NCI-H446 (cell line): ENCODE measurements around the gene PSMD14.
A peak's percentile ranks its signal among the peaks of the same experiment; 100 is the strongest.
"Not testable (repeated sequence)": the region's sequence is repeated elsewhere in the genome, so short reads cannot be mapped to it uniquely, and the experiment has no call there.

Experiments
- DNase-seq, 2 experiments: peaks; one replicate each; lab custom pipeline; 2025; lab: John Stamatoyannopoulos, UW

PSMD14 gene

DNA sequence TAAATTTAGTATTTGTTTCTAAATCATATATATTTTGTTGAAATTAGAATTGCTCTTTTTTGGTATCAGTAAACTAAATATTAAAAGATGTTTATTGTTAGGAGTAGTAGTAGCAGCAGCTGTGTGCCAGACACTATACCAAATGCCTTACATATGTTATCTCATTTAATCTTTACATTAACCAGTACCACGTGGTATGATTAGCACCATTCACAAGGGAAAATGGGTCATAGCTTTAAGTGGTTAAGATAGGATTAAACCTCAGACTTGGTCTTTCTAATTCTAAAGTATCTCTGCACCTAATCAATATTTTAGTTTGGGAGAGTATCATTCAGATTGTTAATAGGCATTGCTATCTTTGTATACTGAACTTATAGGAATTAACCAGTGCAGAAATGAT is 29.0 kb downstream of the PSMD14 start:
- DNase-seq: no peak

DNA sequence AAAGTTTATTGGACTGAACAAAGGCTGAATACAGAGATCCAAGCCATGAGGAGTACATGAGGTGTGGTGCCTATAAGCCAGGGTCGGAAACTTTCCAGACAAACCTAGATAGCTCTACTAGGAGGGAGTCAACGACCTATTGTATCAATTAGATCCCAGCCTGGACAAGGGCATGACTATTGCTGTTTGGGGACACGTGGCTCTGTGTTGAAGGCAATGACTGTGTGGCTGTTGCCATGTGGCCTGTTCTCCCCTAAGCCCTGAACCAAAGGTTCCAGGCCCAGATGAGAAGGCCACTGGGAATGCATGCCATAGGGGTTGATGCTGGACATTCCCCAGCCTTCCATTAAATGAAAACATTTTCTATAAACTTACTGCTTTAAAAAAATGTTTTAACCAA is 31.3 kb downstream of the PSMD14 start:
- not testable (repeated sequence) for DNase-seq

DNA sequence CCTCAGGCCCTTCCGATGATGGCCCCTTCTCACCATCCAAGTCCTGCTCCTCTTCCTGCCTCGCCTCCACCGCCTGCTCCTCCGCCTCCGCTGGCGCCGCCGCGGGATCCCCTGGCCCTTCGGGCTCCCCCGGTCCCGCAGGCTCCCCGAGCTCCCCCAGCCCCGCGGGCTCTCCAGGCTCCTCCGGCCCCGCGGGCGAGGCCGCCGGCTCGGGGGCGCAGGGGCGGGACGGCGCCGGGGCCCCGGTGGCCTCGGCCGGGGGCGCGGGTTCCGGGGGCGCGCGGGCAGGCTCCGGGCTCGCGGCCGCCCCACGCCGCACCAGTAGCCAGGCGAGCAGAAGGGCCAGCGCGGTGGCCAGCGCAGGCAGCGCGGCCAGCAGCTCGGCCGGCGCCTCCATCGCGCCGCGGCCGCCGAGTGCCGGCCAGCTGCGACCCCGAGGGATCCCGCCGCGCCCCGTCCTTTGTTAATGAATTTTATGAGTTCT is 32.7 kb downstream of the PSMD14 start:
- not testable (repeated sequence) for DNase-seq

DNA sequence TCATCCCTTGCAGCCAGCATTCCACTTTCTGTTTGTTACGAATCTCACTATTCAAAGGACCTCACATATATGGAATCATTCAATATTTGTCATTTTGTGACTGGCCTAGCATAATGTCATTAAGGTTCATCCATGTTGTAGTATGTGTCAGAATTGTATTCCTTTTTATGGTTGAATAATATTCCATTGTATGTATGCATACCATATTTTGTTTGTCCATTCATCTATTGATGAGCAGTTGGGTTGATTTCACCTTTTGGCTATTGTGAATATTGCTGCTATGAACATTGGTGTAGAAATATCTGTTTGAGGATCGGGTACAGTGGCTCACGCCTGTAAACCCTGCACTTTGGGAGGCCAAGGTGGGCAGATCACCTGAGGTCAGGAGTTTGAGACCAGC is 35.0 kb downstream of the PSMD14 start:
- DNase-seq: no peak

DNA sequence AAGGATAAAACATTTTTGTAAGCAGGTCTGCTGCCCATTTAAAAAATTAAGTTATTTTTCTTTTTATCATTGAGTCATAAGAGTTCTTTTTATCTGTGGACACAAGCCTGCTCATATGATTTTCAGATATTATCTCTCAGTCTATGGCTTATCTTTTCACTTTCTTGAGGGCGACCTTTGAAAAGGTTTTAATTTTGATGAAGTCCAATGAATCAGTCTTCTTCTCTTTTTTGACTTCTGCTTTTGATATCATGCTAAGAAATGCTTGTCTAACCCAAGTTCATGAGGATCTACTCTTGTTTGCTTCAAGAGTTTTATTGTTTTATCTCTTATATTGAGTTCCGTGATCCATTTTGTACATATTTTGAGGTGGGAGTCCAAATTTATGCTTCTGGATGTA is 36.5 kb downstream of the PSMD14 start:
- no peak for DNase-seq

DNA sequence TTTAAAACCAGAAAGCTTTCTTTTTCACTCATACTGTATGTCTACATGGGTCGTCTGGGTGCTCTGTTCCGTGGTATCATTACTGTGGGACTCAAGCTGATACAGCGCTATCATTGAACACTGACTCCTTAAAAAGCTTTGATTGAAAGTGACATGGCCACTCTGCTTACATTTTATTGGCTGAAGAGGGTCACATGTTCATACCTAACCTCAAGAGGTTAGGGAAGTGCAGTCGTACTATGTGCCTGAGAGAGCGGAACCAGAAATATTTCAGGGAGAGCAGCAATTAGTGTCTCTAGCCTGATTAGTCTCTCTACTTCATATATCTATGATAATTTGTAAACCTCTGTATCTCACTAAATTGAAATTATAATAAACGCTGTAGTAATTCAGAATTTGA is 43.5 kb downstream of the PSMD14 start:
- DNase-seq: no peak

DNA sequence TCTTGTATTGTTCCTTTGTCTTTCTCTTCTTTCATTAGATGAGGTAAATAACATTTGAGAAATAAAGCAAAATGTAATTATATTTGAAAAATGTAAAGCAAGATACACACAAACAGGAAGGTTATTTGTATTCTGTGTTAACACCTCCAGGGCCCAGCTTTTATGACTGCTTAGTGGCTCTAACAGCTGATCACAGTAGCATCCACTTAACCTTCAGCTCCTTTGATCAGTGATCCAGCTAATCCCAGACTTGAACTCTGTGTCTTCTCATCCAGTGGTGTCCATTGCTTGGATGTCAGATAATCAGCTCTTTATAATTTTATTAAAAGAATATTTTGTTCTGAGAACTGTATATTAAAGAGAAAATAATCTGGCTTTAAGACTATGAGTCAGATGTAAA is 44.5 kb downstream of the PSMD14 start:
- DNase-seq: no peak

DNA sequence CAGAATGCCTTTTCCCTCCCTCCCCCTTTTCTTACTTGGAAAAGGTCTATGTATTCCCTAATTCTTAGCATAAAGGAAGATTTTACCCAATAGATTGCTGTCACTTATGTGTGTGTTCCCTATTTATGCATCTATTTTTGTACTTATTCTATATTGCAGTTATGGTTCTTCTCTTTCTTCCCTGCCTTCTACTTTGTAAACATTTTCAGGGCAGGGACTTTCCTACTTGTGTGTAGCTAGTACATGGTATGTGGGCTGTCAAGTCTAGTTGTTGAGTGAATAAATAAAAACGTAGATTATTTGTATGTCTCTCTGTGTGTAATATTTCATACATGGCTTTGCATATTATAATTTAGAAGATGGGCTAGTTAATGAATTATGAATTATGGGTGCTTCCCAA is 45.3 kb downstream of the PSMD14 start:
- DNase-seq: no peak

DNA sequence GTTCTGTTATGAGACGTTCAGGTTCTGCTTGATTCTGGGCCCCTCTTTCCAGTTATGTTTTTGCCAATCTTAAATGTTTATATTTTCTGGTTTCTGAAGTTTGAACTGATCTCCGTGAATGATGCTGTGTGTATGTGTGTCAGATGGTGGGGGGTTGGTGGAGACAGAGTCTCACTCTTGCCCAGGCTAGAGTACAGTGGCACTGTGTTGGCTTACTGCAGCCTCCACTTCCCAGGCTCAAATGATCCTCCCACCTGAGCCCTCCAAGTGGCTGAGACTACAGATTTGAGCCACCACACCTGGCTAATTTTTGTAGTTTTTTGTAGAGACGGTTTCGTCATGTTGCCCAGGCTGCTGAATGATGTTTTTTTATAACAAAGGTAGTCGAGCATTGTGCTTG is 45.9 kb downstream of the PSMD14 start:
- no peak for DNase-seq

DNA sequence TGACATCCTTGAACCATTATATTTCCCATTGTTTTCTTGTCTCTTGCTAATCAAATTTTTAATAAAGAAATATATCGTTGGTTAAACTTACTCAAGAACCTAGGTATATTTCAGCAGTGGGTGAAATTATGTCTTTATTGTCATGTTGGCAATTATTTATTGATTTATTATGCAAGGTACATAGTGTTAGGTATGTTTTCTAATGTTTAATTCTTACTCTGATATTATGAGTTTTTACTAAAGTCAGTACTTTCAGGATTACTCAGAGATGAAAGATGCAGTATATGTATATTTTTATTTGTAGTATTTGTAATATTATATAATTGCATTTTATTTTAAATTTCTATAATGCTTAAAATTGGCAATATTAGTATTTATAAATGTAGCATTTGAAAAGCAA is 46.9 kb downstream of the PSMD14 start:
- DNase-seq: no peak

DNA sequence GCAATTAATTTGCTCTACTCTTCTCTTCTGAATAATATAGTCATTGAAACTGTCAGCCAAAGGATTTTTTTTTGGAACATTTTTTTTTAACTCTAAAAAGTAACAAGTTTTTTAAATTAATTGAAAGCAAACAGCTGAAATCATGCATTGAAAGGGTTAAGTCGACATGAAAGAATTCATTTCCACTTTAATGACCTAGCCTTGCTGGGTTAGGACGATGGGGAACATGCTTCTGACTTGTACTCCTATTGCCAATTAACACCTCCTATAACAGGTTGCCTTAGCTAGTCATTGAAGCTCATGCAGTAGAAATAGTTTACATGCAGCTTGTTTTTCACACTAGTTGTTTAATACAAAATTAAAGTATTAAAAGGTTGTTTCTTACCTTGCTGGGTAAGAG is 47.8 kb downstream of the PSMD14 start:
- DNase-seq: peak in 1 of 2 experiments; percentile 9

DNA sequence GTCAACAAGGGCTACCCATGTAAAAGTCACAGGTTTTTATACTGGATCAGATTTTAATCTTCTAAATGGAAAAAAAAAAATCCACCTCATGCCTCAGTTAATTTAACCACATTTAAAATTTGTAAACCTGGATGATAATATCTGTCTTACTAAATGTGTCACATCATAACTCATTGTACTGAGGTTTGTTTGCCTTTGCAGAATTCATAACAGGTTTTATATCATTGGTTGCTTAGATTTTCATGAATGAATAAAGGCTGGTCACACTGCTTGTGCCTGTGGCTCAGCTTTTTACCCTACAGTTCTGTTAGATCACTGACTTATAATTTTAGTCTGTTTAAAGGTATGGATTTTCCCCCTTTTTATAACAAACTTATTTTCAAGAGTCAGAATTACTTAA is 48.9 kb downstream of the PSMD14 start:
- no peak for DNase-seq

DNA sequence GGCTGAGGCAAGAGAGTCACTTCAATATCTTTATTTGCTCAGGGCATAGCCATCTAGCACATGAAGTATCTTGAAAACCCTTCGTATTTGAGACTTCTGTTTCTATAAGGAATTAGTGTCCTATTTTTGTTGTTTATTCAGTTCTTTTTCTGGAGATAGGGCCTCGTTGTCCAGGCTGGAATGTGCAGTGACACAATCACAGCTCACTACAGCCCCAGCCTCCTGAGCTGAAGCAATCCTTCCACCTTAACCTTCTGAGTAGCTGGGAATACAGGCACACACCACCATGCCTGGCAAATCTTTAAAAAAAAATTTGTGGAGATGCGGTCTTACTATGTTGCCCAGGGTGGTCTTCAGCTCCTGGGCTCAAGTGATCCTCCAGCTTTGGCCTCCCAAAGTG is 50.6 kb downstream of the PSMD14 start:
- DNase-seq: no peak

DNA sequence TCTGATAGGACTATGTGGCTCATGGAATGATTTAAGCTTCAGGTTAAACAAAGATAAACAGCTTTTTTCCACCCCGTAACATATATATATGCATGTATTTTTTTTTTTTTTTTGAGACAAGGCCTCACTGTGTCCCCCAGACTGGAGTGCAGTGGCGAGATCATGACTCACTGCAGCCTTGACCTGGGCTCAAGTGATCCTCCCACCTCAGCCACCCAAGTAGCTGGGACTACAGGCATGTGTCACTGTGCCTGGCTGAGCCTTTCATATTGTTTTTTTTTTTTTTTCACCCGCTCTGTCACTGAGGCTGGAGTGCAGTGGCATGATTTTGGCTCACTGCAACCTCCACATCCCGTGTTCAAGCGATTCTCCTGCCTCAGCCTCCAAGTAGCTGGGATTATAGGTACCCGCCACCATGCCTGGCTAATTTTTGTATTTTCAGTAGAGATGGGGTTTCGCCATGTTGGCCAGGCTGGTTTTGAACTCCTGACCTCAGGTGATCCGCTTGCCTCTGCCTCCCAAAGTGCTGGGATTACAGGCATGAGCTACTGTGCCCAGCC is 52.0 kb downstream of the PSMD14 start:
- not testable (repeated sequence) for DNase-seq

DNA sequence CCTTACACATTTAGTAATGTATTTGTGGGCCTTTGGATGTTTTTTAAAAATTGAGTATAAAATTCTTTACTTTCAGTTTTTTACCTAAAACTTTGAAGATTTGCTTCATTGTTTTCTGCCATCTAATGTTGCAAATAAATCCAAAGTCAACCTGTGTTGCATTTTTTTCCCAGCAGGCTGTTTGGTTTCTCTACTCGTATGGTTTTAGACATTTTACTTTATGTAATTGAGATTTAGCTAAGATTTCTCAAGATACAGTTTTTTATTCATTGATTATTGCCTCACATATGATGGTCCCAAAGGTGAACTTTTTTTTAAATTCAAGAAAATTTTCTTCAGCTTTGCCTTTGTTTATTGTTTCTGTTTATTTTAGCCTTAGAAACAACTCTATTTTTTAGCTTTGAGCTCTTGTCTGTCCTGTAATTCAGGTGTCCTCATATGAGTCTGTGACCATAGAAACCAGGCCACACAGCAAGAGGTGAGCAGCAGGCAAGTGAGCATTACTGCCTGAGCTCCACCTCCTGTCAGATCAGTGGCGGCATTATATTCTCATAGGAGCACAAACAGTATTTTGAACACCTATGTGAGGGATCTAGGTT is 54.4 kb downstream of the PSMD14 start:
- DNase-seq: no peak

DNA sequence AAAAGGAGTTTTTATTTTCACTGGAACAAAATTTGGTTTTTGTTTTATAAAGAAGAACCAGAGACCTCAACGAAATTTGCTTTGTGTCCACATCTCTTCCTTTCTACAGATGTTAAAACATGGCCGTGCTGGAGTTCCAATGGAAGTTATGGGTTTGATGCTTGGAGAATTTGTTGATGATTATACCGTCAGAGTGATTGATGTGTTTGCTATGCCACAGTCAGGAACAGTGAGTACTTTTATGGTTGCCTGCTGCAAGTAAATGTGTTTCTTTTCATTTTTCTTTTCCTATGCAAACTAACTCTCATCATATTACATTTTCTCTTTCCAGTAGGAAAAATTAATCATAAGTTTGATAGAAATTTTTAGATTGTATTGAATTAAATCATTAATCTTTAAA is 59.5 kb downstream of the PSMD14 start:
- DNase-seq: no peak

DNA sequence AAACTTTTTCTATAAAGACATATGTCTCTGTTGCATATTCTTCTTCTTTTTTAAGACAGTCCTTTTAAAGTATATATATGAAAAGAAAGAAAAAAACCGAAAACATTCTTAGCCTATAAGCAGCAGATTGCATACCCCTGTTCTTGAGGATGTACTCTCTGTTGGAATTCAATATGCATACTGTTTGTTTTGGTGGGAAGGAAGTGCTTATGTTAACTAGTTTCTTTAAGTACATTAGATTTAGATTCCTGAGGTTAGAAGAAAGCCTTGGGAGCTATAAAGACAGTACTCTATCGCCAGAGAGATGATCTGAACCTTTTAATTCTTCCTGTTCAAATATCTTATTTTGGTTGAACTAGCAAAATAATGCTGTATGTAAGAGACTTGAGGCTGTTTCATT is 61.1 kb downstream of the PSMD14 start:
- no peak for DNase-seq

DNA sequence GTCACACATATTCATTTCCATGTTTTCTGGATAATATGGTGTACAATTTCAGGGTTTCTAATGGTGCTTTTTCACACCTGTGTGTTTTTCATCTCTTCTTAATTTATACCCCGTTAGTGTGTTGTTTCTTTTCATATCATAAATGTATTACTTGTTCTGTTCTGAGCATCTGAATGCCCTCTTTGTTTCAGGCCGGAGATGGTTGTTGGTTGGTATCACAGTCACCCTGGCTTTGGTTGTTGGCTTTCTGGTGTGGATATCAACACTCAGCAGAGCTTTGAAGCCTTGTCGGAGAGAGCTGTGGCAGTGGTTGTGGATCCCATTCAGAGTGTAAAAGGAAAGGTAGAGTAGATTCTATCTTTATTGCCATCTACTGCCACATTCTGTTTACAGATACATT is 62.8 kb downstream of the PSMD14 start:
- DNase-seq: no peak

DNA sequence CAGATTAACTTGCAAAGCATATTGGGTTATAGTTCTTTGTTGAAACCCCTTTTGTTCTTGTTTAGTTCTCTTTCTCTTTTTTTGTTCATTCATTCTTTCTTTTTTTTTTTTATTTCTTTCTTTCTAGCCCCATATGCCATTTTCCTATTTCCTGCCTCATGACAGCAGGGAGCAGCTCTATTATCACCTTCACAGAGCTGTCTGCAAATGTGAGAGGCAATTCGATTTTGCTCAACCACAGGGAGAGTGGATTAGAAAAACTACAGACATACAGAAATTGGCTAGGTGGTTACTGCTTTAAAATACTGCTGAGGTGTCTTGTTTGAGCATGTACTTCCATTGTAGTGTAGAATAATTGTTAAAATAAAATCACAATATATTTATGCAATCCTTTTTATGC is 63.6 kb downstream of the PSMD14 start:
- DNase-seq: no peak

DNA sequence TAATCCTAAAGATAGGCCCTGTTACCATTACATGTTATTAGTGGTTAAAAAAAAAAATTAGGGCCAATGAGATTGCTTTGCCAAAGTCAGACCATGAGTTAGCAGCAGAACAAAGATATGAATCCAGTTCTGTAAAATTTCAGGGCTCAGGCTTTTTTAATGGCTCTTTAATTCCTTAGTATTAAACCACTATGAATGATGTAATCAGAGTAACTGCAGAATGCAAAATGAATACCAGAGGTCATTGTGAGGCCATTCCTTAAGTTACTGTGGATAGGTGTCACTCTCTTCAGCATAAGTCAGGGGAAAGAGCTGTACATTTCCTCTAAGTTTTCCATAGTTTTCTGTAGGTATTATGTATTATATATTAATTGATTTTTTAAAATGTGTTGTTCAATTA is 65.7 kb downstream of the PSMD14 start:
- no peak for DNase-seq

DNA sequence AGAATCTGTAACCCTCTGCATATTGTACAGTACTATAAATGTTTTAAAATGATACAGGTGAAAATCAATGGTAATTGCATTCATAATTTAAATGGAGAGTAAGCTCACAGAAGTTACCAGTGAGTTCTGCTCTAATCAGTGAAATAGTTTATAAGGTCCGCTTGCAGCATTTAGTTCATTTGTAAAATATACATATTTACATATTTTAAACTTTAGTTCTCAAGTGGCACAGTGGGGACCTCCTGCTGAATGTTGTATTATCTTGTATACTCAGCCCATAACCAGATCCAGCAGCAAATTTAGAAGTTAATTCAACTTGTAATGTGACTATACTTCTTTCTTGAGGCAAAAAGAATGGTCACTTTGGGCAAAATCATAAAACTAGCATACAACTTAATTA is 66.2 kb downstream of the PSMD14 start:
- DNase-seq: no peak

DNA sequence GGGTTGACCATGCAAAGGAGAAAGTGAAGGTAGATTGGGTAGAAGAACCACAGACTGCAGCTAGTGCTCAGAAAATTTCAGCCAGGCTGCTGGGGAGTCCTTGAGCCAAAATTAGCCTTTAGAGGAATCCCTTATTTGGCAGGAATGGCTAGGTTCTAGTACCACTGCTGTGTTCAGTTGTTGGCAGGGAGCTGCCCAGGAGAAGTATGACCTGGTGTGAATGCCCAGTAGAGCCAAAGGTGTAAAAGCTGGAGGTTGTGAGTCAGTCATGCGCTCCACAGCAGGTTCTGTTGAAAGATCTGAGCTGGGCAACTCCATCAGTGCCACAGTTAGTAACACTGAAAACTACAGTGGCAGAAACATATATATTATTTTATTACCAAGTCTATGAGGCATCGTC is 71.5 kb downstream of the PSMD14 start:
- DNase-seq: no peak

DNA sequence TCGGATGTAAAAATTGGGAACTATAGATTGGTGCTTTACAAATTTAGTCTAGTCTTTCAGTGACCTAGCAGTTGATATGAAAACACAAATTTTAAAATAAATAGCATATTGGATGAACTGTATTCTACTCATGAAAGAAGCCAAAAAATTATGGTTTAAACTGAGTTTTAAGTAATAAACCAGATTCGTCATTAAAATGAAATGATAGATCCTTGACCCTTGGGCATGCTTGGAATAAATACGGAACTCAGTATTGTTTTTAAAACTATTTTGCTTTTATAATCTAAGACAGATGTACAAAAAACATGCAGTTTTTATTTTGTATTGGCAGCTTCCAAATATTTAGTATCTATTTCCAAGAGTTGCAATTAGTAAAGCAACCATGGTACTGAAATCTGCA is 73.3 kb downstream of the PSMD14 start:
- no peak for DNase-seq

DNA sequence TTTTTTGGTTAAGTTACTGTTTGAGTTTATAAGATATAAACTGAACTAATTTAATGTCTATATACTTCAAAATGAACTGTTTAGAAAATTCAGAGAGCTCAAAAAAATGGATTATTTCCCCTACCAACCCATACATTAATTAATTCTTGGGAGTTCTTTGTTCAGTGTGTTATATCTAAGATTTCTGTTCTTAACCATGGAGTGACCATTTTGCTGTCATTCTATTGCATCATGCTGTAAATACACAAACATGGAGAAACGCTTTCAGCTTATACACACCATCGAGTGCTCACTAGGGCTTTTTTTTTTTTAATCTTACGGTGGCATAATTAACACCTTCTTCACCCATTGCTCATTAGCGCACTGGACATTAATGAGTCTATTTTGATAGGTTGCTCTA is 74.5 kb downstream of the PSMD14 start:
- no peak for DNase-seq
